Erythroblast (primary cell): ENCODE results near the gene PTPRM.

Experiments used
- DNase-seq, 2 experiments: peaks; one replicate each; lab custom pipeline; 2025; lab: John Stamatoyannopoulos, UW
- GATA1 ChIP-seq: IDR thresholded peaks from 2 replicates; pipeline ENCODE4 v1.6.1; 2011; ENCODE audit warnings: low read depth, mild to moderate bottlenecking, control low read depth, low read length, moderate library complexity
- POLR2A ChIP-seq: IDR thresholded peaks from 2 replicates; pipeline ENCODE4 v1.6.1; 2011; ENCODE audit warnings: mild to moderate bottlenecking, low read length

The PTPRM gene

GRCh38 chr18:7618891-7619442 is 51.9 kb downstream of the PTPRM start:
- no peak for DNase-seq
- TF ChIP-seq POLR2A (no peak), GATA1 (no peak)

- no peak for DNase-seq
- TF ChIP-seq POLR2A (no peak), GATA1 (no peak)
Measured at GRCh38 chr18:7619676-7620075, 52.6 kb downstream of the PTPRM start.

GRCh38 chr18:7622721-7623120 is 55.6 kb downstream of the PTPRM start:
- no peak for DNase-seq
- TF ChIP-seq POLR2A: no peak
- no peak for TF ChIP-seq GATA1

GRCh38 chr18:7623681-7624080 is 56.6 kb downstream of the PTPRM start:
- DNase-seq: no peak
- TF ChIP-seq GATA1: no peak
- TF ChIP-seq POLR2A: no peak

GRCh38 chr18:7624697-7625096 is 57.6 kb downstream of the PTPRM start:
- TF ChIP-seq GATA1 (no peak), POLR2A (no peak)

GRCh38 chr18:7626175-7626921 is 59.2 kb downstream of the PTPRM start:
- TF ChIP-seq GATA1 (no peak), POLR2A (no peak)
- no peak for DNase-seq

More at GRCh38 chr18:7624697-7625096, 57.6 kb downstream of the PTPRM start:
- DNase-seq: no peak

- TF ChIP-seq POLR2A (no peak), GATA1 (no peak)
- DNase-seq: no peak
Measured at GRCh38 chr18:7626922-7627440, 59.9 kb downstream of the PTPRM start.

GRCh38 chr18:7629416-7629815 is 62.3 kb downstream of the PTPRM start:
- TF ChIP-seq POLR2A (no peak), GATA1 (no peak)
- no peak for DNase-seq

GRCh38 chr18:7630731-7631442 is 63.8 kb downstream of the PTPRM start:
- no peak for DNase-seq
- TF ChIP-seq POLR2A: no peak
- TF ChIP-seq GATA1: no peak

GRCh38 chr18:7632152-7633098 is 65.3 kb downstream of the PTPRM start:
- DNase-seq: no peak
- TF ChIP-seq GATA1: no peak
- no peak for TF ChIP-seq POLR2A

GRCh38 chr18:7633171-7633570 is 66.1 kb downstream of the PTPRM start:
- DNase-seq: no peak
- TF ChIP-seq POLR2A (no peak), GATA1 (no peak)

GRCh38 chr18:7635948-7636347 is 68.8 kb downstream of the PTPRM start:
- TF ChIP-seq POLR2A (no peak), GATA1 (no peak)
- DNase-seq: no peak

GRCh38 chr18:7637269-7637668 is 70.2 kb downstream of the PTPRM start:
- DNase-seq: no peak
- no peak for TF ChIP-seq POLR2A
- no peak for TF ChIP-seq GATA1
